ENCODE measurements around the gene HCN2.
A peak's percentile ranks its signal among the peaks of the same experiment; 100 is the strongest.

Gene HCN2

DNA sequence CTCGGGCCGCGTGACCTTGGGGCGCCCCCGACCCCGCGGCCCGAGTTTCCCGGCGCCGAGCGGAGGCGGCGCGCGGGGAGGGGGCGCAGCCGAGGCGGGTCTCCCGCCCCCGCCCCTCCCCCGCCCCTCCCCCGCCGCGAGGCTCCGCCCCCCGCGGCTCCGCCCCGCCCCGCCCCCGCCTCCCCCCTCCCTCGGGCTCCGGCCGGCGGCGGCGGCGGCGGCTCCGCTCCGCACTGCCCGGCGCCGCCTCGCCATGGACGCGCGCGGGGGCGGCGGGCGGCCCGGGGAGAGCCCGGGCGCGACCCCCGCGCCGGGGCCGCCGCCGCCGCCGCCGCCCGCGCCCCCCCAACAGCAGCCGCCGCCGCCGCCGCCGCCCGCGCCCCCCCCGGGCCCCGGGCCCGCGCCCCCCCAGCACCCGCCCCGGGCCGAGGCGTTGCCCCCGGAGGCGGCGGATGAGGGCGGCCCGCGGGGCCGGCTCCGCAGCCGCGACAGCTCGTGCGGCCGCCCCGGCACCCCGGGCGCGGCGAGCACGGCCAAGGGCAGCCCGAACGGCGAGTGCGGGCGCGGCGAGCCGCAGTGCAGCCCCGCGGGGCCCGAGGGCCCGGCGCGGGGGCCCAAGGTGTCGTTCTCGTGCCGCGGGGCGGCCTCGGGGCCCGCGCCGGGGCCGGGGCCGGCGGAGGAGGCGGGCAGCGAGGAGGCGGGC, at the start of gene HCN2:
HCN2 (plus strand) TSS at position 189 of the 703 bp plus-strand sequence; CDS start at position 254, 65 bp downstream.
- no peak for DNase-seq (ENCODE audit: low read depth)

- DNase-seq (ENCODE audit: low read depth): no peak
These were observed 48.6 kb upstream of the HCN2 start for GRCh38 chr19:540867-541637.

DNA sequence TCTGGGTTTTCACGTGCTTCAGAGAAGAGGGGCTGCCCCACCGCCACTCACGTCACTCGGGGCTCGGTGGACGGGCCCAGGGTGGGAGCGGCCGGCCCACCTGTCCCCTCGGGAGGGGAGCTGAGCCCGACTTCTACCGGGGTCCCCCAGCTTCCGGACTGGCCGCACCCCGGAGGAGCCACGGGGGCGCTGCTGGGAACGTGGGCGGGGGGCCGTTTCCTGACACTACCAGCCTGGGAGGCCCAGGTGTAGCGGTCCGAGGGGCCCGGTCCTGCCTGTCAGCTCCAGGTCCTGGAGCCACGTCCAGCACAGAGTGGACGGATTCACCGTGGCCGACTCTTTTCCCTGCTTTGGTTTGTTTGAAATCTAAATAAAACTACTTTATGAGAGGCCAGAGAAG, 48.0 kb upstream of the HCN2 start:
- DNase-seq (ENCODE audit: low read depth): no peak

- no peak for DNase-seq (ENCODE audit: low read depth)
These were observed 47.4 kb upstream of the HCN2 start for GRCh38 chr19:542173-542866.

DNA sequence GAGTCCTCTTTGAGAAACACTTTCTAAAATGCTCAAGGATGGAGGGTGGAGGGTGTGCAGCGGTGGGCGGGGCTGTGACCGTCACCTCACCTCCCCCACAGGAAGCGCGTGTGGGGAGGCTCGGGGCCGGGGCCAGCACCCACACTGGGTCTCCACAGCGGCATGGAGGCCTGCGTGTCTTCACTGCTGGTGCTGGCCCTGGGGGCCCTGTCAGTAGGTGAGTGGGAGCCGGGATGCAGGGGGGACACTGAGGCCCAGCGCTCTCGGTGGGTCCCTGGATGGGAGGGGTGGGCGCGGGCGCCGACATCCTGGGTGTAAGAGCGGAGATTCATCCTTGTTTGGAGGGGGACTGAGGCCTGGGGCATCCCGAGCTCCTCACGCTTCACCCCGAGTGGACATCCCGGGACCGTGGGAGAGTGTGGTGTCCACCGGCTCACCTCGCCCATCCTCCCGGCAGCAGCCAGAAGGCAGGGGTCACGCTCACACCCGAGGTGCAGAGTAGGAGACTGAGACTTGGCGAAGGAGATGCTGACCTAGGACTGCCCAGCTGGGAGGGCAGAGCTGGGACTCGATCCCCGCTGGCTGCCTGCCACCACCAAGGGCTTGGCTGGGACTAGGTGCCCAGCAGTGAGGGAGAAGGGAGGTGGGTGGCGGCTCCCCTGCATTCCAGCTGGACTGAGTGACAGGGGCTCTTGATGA, 45.6 kb upstream of the HCN2 start, which contains the start of gene GZMM:
GZMM (plus strand) TSS at position 144 of the 699 bp plus-strand sequence; CDS start at position 163, 19 bp downstream.
- peak; percentile 59 for DNase-seq (ENCODE audit: low read depth)

GRCh38 chr19:547117-547516, 42.6 kb upstream of the HCN2 start:
- no peak for DNase-seq (ENCODE audit: low read depth)

DNA sequence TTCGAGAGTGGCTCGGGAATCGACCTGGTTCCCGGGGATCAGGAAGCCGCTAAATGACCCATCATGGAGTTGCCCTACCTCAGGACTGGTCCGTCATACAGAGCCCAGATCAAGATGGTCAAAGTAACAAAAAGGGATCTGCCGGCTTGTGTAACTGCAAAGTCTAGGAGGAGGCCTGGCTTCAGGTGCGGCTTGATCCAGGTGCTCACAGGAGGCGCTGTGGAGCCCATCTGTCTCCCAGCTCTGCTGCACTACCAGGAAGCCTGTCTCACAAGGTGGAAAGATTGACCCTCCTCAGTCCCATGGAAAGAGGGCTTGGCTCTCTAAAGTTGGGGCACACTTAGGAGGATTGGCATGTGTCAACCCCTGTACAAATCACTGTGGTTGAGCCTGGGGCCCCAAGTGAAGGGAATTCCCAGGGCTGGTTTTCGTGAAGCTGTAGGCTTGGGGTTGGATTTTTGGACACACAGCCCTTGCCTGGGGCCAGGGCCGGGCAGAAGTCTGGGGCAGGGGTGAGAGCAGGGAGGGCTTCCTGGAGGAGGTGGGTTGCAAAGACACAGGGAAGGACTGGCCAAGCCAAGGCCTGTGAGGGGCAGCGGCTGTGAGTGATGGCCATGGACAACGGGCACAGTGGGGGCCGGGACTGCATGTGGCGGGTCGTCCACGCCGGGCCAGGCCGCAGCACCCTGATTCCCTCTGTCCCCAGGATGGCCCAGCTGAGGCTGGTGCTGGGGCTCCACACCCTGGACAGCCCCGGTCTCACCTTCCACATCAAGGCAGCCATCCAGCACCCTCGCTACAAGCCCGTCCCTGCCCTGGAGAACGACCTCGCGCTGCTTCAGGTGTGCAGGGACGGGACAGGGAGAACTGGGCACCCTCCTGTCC, 41.6 kb upstream of the HCN2 start:
- no peak for DNase-seq (ENCODE audit: low read depth)

- DNase-seq (ENCODE audit: low read depth): no peak
These were observed 40.5 kb upstream of the HCN2 start for GRCh38 chr19:548886-549830.

GRCh38 chr19:554817-555216, 34.9 kb upstream of the HCN2 start:
- no peak for DNase-seq (ENCODE audit: low read depth)

GRCh38 chr19:555474-555808, 34.2 kb upstream of the HCN2 start:
- DNase-seq (ENCODE audit: low read depth): no peak

- no peak for DNase-seq (ENCODE audit: low read depth)
These were observed 32.9 kb upstream of the HCN2 start for GRCh38 chr19:556611-557382.

GRCh38 chr19:558770-559439, 30.8 kb upstream of the HCN2 start:
- DNase-seq (ENCODE audit: low read depth): no peak

DNA sequence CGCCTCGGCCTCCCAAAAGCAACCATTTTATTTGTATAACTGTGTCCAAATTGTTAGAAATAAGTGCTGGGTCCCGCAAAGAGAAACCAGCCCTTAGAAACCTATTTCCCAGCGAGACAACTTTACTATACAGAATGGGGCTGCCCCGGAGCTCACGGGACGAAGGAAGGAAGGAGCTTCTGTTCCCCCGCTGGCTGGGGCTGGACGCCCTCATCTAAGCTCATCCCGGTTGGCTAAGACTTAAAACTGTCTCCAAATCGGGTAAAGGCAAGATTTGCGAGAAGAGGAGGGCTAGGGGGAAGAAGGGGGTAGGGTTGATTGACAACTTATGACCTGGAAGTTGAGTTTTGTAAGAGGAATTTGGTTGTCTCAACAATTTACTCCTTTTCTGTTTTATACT, 29.6 kb upstream of the HCN2 start:
- no peak for DNase-seq (ENCODE audit: low read depth)

GRCh38 chr19:566403-566802, 23.3 kb upstream of the HCN2 start:
- DNase-seq (ENCODE audit: low read depth): no peak

DNA sequence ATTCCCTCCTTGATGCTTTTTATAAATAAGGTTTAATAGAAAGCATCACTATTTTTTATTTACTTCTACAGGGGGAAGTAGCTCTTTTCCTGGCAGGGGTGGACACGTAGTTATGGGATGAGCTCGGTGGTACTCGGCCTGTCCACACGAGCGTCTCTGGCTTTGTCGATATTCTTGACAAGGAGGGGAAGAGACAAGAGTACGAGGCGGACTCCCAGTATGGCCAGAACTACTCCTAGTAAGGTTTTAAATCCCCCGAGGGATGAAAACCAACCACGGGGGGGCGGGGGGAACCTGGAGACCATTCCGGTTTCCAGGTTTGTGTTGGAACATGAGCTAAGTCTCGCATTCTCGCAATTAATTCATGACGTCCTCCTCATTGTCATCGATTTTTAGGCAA, 22.8 kb upstream of the HCN2 start:
- no peak for DNase-seq (ENCODE audit: low read depth)

- no peak for DNase-seq (ENCODE audit: low read depth)
These were observed 22.3 kb upstream of the HCN2 start for GRCh38 chr19:567296-567900.

- DNase-seq (ENCODE audit: low read depth): no peak
These were observed 19.4 kb upstream of the HCN2 start for GRCh38 chr19:570251-570686.

DNA sequence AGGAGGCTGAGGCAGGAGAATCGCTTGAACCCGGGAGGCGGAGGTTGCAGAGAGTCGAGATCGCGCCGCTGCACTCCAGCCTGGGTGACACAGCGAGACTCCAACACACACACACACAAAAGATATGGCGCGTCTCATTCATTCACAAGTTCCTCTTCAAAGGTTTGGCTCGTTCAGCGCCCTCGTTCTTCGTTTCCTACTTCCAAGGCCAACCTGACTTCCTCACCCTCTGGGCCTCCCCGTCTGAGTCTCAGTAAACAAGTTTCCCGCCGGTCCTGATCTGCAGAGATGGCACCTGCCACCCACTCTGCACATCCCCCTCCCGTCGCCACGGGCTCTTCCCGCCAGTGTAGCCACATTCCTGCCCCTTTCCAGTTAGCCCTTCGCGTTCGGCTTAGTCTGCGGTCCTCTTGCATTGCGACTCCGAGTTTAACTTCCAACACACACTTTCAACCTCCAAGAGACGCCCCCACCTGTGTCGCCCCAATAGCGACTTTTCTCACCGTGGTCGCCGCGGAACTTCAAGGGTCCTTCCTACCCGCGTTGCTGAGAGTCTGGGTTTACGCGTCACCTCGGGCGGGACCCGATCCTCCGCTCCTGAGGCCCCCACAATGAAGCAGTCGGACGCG, 18.6 kb upstream of the HCN2 start:
- DNase-seq (ENCODE audit: low read depth): peak; percentile 20
